ENCODE data around the gene CLCN1. TPM values are rescaled to one million over a fixed set of nuclear protein-coding genes. Genes with fewer than 3 reads are reported as not detected.
A peak's percentile ranks its signal among the peaks of the same experiment; 100 is the strongest.

Gene CLCN1
- total and polyA plus RNA-seq, 10 of the 15 experiments (the other 5 are each of a cell fraction or from before 2014, with no cell fraction given) = 0.30 TPM; not detected in 9

DNA sequence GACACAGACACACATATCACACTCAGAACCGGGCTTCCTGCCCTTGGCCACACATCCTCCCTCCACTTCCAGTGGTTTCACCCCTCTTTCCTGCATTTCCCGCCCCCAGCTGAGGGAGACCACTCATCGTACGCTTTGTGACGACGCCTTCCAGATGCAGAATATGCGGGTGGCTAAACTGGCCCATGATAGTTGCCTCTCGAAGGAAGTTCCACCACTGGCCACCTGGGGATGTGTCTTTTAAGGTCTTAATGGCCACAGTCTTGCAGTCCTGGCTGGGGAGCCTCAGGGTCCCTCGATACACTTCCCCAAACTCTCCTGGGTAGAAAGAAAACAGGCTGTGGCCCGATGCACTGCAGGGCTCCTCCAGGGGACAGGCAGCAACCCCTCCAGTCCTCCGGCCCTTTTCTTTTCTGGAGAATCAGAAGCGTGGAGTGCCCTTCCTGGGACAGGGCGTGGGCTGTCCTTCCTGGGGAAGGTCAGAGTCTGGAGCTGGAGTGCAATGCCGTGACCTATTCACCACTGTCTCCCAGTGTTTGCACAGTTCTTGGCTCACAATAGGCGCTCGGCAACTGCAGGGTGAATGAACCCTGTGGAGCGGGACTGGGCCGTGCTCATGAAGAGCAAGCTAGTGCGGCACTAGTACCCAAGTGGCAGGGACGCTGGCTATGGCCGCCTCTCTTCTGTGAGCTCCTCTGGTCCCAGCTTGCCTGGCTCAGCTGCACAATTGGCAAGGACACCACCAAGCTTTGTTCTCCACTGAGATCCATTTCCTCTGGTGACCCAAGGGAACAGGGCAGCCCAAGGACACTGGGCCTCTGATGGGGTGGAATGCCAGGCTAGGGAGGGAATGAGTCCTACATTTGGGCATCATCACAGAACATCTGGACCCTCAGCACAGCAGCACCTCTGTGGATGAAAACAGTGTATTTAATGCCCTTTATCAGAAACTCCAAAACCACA, 79.6 kb downstream of the CLCN1 start:
- DNase-seq (ENCODE audit: low read depth, low spot score) = no peak
- H3K9ac ChIP-seq (ENCODE audit: control insufficient read depth, insufficient read depth, low read length) = no peak overlapping the region
- TF ChIP-seq SIX5 (IDR thresholded peaks at IDR 0.05; ENCODE audit: low read depth, low read length, severe bottlenecking) = no peak
- TF ChIP-seq CTCF (IDR thresholded peaks at IDR 0.05 in 2 of 3, conservative IDR thresholded peaks at IDR 0.05 in 1 of 3; ENCODE audit: control insufficient read depth in 2 of 3, extremely low read depth in 1 of 3, insufficient read depth in 1 of 3, low read depth in 3 of 3, low read length in 3 of 3) = peak in 1 of 3 experiments; percentile 25; a peak in 1 of 6 replicates
- POLR2A ChIA-PET = no interaction called here
- CTCF ChIA-PET = no interaction called here
- in situ Hi-C loops (cut with MboI) (no loop called here), intact Hi-C loops (cut with micrococcal nuclease; ENCODE audit: unreplicated experiment) (no loop called here)
- H3K4me1 ChIP-seq (ENCODE audit: control insufficient read depth, insufficient read depth, low read length) = no peaks in the 10 kb centered on the region
- H3K27ac ChIP-seq (ENCODE audit: control insufficient read depth, insufficient read depth) = no peak overlapping the region
- BruUV-seq (replicated peaks) = no TSS peak
- 62% methylated on average over 21 of the region's 21 CpGs for WGBS (ENCODE audit: insufficient coverage, insufficient replicate concordance, low lambda C conversion rate, missing lambda C conversion rate)
- H3K79me2 ChIP-seq (ENCODE audit: control insufficient read depth, insufficient read depth, low read length) = no peaks in the 10 kb centered on the region
- H3K4me2 ChIP-seq (ENCODE audit: control insufficient read depth, insufficient read depth) = no peak overlapping the region
- SMC1A ChIA-PET (ENCODE audit: uncharacterized antibody, unreplicated experiment) = interaction anchor here (1.2 to 1.5 kb wide), 2 partner anchors 11 to 14 kb away, joined by 3 read pairs; no protein-coding TSS in a partner anchor
- H4K20me1 ChIP-seq (ENCODE audit: control insufficient read depth, insufficient read depth) = no peaks in the 10 kb centered on the region
- ATAC-seq = peak; percentile 66
- H2AFZ ChIP-seq (ENCODE audit: control insufficient read depth, low read depth, low read length) = no peak overlapping the region
- no peak for FAIRE-seq
- H3K9me3 ChIP-seq (replicated peaks; ENCODE audit: control insufficient read depth, insufficient read depth, low read length) = no peaks in the 10 kb centered on the region
- RAD21 ChIA-PET (ENCODE audit: unreplicated experiment) = no interaction called here
- H3K36me3 ChIP-seq (ENCODE audit: control insufficient read depth in 2 of 2, insufficient read depth in 2 of 2, low read length in 1 of 2) = peaks cover 0 to 8% of the 10 kb centered on the region in 2 experiments; a peak in 2 of 4 replicates
- no peaks in the 10 kb centered on the region for H3K27me3 ChIP-seq (replicated peaks in 1 of 2; ENCODE audit: control insufficient read depth in 2 of 2, insufficient read depth in 2 of 2, low read length in 1 of 2)
- H3K4me3 ChIP-seq = no peak overlapping the region

- H3K9ac ChIP-seq (ENCODE audit: control insufficient read depth, insufficient read depth, low read length) = no peak overlapping the region
- no peaks in the 10 kb centered on the region for H3K9me3 ChIP-seq (replicated peaks; ENCODE audit: control insufficient read depth, insufficient read depth, low read length)
- no peak overlapping the region for H3K27ac ChIP-seq (ENCODE audit: control insufficient read depth, insufficient read depth)
- no peak overlapping the region for H3K4me2 ChIP-seq (ENCODE audit: control insufficient read depth, insufficient read depth)
- SMC1A ChIA-PET (ENCODE audit: uncharacterized antibody, unreplicated experiment) = interaction anchor here (1.2 to 1.5 kb wide), 2 partner anchors 12 to 13 kb away, joined by 3 read pairs; no protein-coding TSS in a partner anchor
- RAD21 ChIA-PET (ENCODE audit: unreplicated experiment) = no interaction called here
- POLR2A ChIA-PET = no interaction called here
- H2AFZ ChIP-seq (ENCODE audit: control insufficient read depth, low read depth, low read length) = no peak overlapping the region
- in situ Hi-C loops (cut with MboI) = no loop called here
- FAIRE-seq (no peak), ATAC-seq (no peak), DNase-seq (ENCODE audit: low read depth, low spot score) (no peak)
- no peaks in the 10 kb centered on the region for H3K79me2 ChIP-seq (ENCODE audit: control insufficient read depth, insufficient read depth, low read length)
- CTCF ChIA-PET = no interaction called here
- H3K36me3 ChIP-seq (ENCODE audit: control insufficient read depth in 2 of 2, insufficient read depth in 2 of 2, low read length in 1 of 2) = peaks cover 0 to 4% of the 10 kb centered on the region in 2 experiments; a peak in 2 of 4 replicates
- H3K27me3 ChIP-seq (replicated peaks in 1 of 2; ENCODE audit: control insufficient read depth in 2 of 2, insufficient read depth in 2 of 2, low read length in 1 of 2) = no peaks in the 10 kb centered on the region
- no TSS peak for BruUV-seq (replicated peaks)
- H3K4me1 ChIP-seq (ENCODE audit: control insufficient read depth, insufficient read depth, low read length) = no peaks in the 10 kb centered on the region
- intact Hi-C loops (cut with micrococcal nuclease; ENCODE audit: unreplicated experiment) = no loop called here
- no peaks in the 10 kb centered on the region for H4K20me1 ChIP-seq (ENCODE audit: control insufficient read depth, insufficient read depth)
- no peak overlapping the region for H3K4me3 ChIP-seq
- WGBS (ENCODE audit: insufficient coverage, insufficient replicate concordance, low lambda C conversion rate, missing lambda C conversion rate) = 60% methylated on average over 7 of the region's 7 CpGs
- TF ChIP-seq ZNF622 (IDR thresholded peaks at IDR 0.05) (no peak), SUZ12 (IDR thresholded peaks at IDR 0.05; ENCODE audit: unreplicated experiment) (no peak), SP1 (IDR thresholded peaks at IDR 0.05; ENCODE audit: low read depth, low read length) (no peak), YY1 (IDR thresholded peaks at IDR 0.05; ENCODE audit: low read depth, low read length) (no peak), JUNB (IDR thresholded peaks at IDR 0.05) (no peak), HCFC1 (IDR thresholded peaks at IDR 0.05; ENCODE audit: low read length) (no peak), ETV6 (conservative IDR thresholded peaks at IDR 0.05 in 1 of 2, IDR thresholded peaks at IDR 0.05 in 1 of 2; ENCODE audit: borderline replicate concordance in 1 of 2, low read depth in 1 of 2) (no peak), SMC3 (IDR thresholded peaks at IDR 0.05; ENCODE audit: borderline replicate concordance, low read length) (no peak), PAX8 (IDR thresholded peaks at IDR 0.05) (no peak), ATF3 (IDR thresholded peaks at IDR 0.05; ENCODE audit: borderline replicate concordance, extremely low read depth, low read depth, low read length) (no peak)
Measured at GRCh38 chr7:143396182-143396581, 80.3 kb downstream of the CLCN1 start.
